K562 (cell line): ENCODE measurements around the gene NAT9. TPM values are rescaled to one million over a fixed set of nuclear protein-coding genes. Genes with fewer than 3 reads are reported as not detected.

ENCODE experiments used
- CBX2 ChIP-seq: fragments of 200-600 bp; sonication (generic); IDR thresholded peaks from one replicate; pipeline ENCODE4 v1.6.1; 2012; ENCODE audit warnings: mild to moderate bottlenecking, low read length, inconsistent platforms; ENCODE audit not compliant: insufficient read depth, poor library complexity, severe bottlenecking
- CCNT2 ChIP-seq: IDR thresholded peaks from 2 replicates; pipeline ENCODE4 v1.6.1; 2011; ENCODE audit warnings: borderline replicate concordance, low read depth, mild to moderate bottlenecking, moderate library complexity, mixed read lengths, low read length; ENCODE audit not compliant: insufficient read length; ENCODE audit errors: extremely low read depth
- CHD1 ChIP-seq: fragments of 200-600 bp; sonication (generic); IDR thresholded peaks from one replicate; pipeline ENCODE4 v1.6.1; 2012; ENCODE audit warnings: mild to moderate bottlenecking, moderate library complexity, low read length, inconsistent platforms
- E2F6 ChIP-seq, 2 experiments: IDR thresholded peaks; 2 replicates each; pipeline ENCODE4 v1.6.1; 2011; ENCODE audit warnings: borderline replicate concordance in 1 of 2, control low read depth in 1 of 2, low read depth in 1 of 2, low read length in 1 of 2, mild to moderate bottlenecking in 1 of 2, mixed read lengths in 1 of 2, moderate library complexity in 1 of 2; ENCODE audit not compliant: insufficient read depth in 1 of 2, insufficient read length in 1 of 2, poor library complexity in 1 of 2, severe bottlenecking in 1 of 2; ENCODE audit errors: extremely low read depth in 1 of 2
- MYBL2 ChIP-seq, 2 experiments: fragments of 450-650 bp in 1 of 2; sonication (generic) in 1 of 2; formaldehyde crosslinking in 1 of 2; IDR thresholded peaks; 2 replicates each; pipeline versions ENCODE4 v1.6.1 to v1.8.1; 2017 to 2022; ENCODE audit warnings: borderline replicate concordance in 1 of 2, inconsistent platforms in 1 of 2, low read depth in 1 of 2, mild to moderate bottlenecking in 1 of 2, missing genetic modification reagents in 1 of 2, moderate library complexity in 1 of 2
- NR2C2 ChIP-seq, 2 experiments: fragments of 200-800 bp in 1 of 2; sonication (Bioruptor generic) in 1 of 2; sonication (generic) in 1 of 2; formaldehyde crosslinking in 1 of 2; IDR thresholded peaks; 2 replicates each; pipeline versions ENCODE4 v1.6.1 to v1.8.0; 2016 to 2022; ENCODE audit warnings: mild to moderate bottlenecking in 1 of 2, missing compliant biosample characterization in 1 of 2, missing genetic modification characterization in 1 of 2, missing genetic modification reagents in 1 of 2
- RBM25 ChIP-seq: fragments of 200-400 bp; formaldehyde crosslinking; IDR thresholded peaks from 2 replicates; pipeline ENCODE4 v1.6.1; 2018; ENCODE audit warnings: low read length, low read depth, moderate library complexity; ENCODE audit not compliant: severe bottlenecking
- RBM34 ChIP-seq: fragments of 200-400 bp; formaldehyde crosslinking; IDR thresholded peaks from 2 replicates; pipeline ENCODE4 v1.6.1; 2018; ENCODE audit warnings: low read length, borderline replicate concordance; ENCODE audit not compliant: insufficient read depth
- SIN3A ChIP-seq, 2 experiments: fragments of 150-350 bp in 1 of 2; IDR thresholded peaks; 2 replicates each; pipeline ENCODE4 v1.6.1; 2011 to 2016; ENCODE audit warnings: borderline replicate concordance in 2 of 2, low read depth in 2 of 2, low read length in 2 of 2, mild to moderate bottlenecking in 2 of 2, moderate library complexity in 2 of 2; ENCODE audit not compliant: control insufficient read depth in 1 of 2
- TFAP4 ChIP-seq: sonication (generic); formaldehyde crosslinking; IDR thresholded peaks from 2 replicates; pipeline ENCODE4 v1.8.0; 2022; ENCODE audit warnings: missing genetic modification reagents, mild to moderate bottlenecking, moderate library complexity, borderline replicate concordance
- ZBTB11 ChIP-seq, 3 experiments: fragments of 200-800 bp in 1 of 3; fragments of 250-450 bp in 1 of 3; fragments of 450-650 bp in 1 of 3; sonication (Bioruptor Pico) in 1 of 3; sonication (Bioruptor generic) in 1 of 3; formaldehyde crosslinking in 1 of 3; IDR thresholded peaks; 2 replicates each; pipeline versions ENCODE4 v1.6.1 to v1.8.0; 2016 to 2022; ENCODE audit warnings: mild to moderate bottlenecking in 2 of 3, missing genetic modification characterization in 2 of 3, missing compliant biosample characterization in 1 of 3, moderate library complexity in 1 of 3
- ZNF212 ChIP-seq: fragments of 450-650 bp; formaldehyde crosslinking; IDR thresholded peaks from 2 replicates; pipeline ENCODE4 v1.4.0; 2020; ENCODE audit warnings: mild to moderate bottlenecking
- ZNF23 ChIP-seq: fragments of 250-450 bp; sonication (Bioruptor Pico); IDR thresholded peaks from 2 replicates; pipeline ENCODE4 v1.4.0; 2020; ENCODE audit warnings: mild to moderate bottlenecking
- ZNF311 ChIP-seq: fragments of 250-450 bp; sonication (Bioruptor Pico); IDR thresholded peaks from 2 replicates; pipeline ENCODE4 v1.4.0; 2020; ENCODE audit warnings: mild to moderate bottlenecking, moderate library complexity
- ZNF740 ChIP-seq, 3 experiments: fragments of 200-800 bp in 1 of 3; sonication (Bioruptor generic) in 1 of 3; sonication (generic) in 1 of 3; formaldehyde crosslinking in 1 of 3; IDR thresholded peaks; 2 replicates each; pipeline versions ENCODE4 v1.6.1 to v1.8.0; 2016 to 2022; ENCODE audit warnings: mild to moderate bottlenecking in 2 of 3, missing compliant biosample characterization in 2 of 3, missing genetic modification characterization in 2 of 3, missing genetic modification reagents in 1 of 3
- ZNF830 ChIP-seq: fragments of 250-450 bp; sonication (Bioruptor Pico); IDR thresholded peaks from 2 replicates; pipeline ENCODE4 v1.5.0; 2021; ENCODE audit warnings: mild to moderate bottlenecking
- polyA plus RNA-seq, 8 experiments: library from polyadenylated mRNA; depleted of rRNA in 4 of 8; stranded (reverse) in 5 of 8; unstranded in 3 of 8; fragments of >200 nt; fragmentation: Nextera tagmentation in 2 of 8; fragmentation: Illumina TruSeq in 1 of 8; extraction: Ambion mirVana in 2 of 8; extraction: Trizol in 1 of 8; gene quantifications; 2 replicates each; pipeline versions ENCODE4 v1.2.1 to v1.2.3, GENCODE V29; 2011 to 2014; ENCODE audit warnings: inconsistent platforms in 1 of 8, missing spikeins in 1 of 8
- total RNA-seq, 7 experiments: library from RNA; depleted of rRNA in 6 of 7; stranded (reverse); fragments of >200 nt in 6 of 7; fragmentation: Illumina TruSeq in 2 of 7; extraction: Trizol in 2 of 7; gene quantifications; 2 replicates each; pipeline versions ENCODE4 v1.2.1 to v1.2.3, GENCODE V29; 2011 to 2021; ENCODE audit warnings: low replicate concordance in 1 of 7

The NAT9 gene
- total and polyA plus RNA-seq, 9 of the 15 experiments (the other 6 are each of a cell fraction or from before 2014, with no cell fraction given) = 4.2 to 63.6 (median 40.8) TPM

- TF ChIP-seq E2F6 (IDR thresholded peaks at IDR 0.05; ENCODE audit: borderline replicate concordance in 1 of 2, extremely low read depth in 1 of 2, insufficient read depth in 1 of 2, insufficient read length in 1 of 2, low read depth in 1 of 2, low read length in 1 of 2, poor library complexity in 1 of 2, severe bottlenecking in 1 of 2) (peak in 1 of 2 experiments; percentile 61), RBM25 (peak; percentile 97), CHD1 (peak; percentile 89), MYBL2 (IDR thresholded peaks at IDR 0.05; ENCODE audit: low read depth) (no peak), MYBL2 (CRISPR knock-in tag; IDR thresholded peaks at IDR 0.05; ENCODE audit: borderline replicate concordance) (no peak), ZNF740 (CRISPR knock-in tag; IDR thresholded peaks at IDR 0.05) (no peak), ZNF740 (tag; IDR thresholded peaks at IDR 0.05) (no peak), ZBTB11 (CRISPR knock-in tag; IDR thresholded peaks at IDR 0.05) (peak in 1 of 3 experiments; percentile 51; a peak in 2 of 6 replicates), TFAP4 (peak; percentile 66), NR2C2 (CRISPR knock-in tag; IDR thresholded peaks at IDR 0.05) (no peak), NR2C2 (tag; IDR thresholded peaks at IDR 0.05) (peak; percentile 24), RBM34 (0 out of 2 replicates have a peak, but pooled peaks have one; percentile 48), ZNF23 (CRISPR knock-in tag) (no peak), ZNF830 (CRISPR knock-in tag) (0 out of 2 replicates have a peak, but pooled peaks have one; percentile 27), ZNF311 (CRISPR knock-in tag) (no peak), ZNF212 (CRISPR knock-in tag) (0 out of 2 replicates have a peak, but pooled peaks have one; percentile 30), SIN3A (IDR thresholded peaks at IDR 0.05; ENCODE audit: borderline replicate concordance in 2 of 2, control insufficient read depth in 1 of 2, low read depth in 2 of 2, low read length in 2 of 2) (peak; percentile 14 to 18; a peak in 2 of 4 replicates), CCNT2 (peak; percentile 66), CBX2 (no peak)
Measured at GRCh38 chr17:74748529-74749278, 27.4 kb downstream of the NAT9 start, which contains the start of gene NHERF1 (continued).
